HG03280 (cell line): ENCODE results near the gene UFM1.
"Not testable (repeated sequence)": the region's sequence is repeated elsewhere in the genome, so short reads cannot be mapped to it uniquely, and the experiment has no call there.

Experiments
- ATAC-seq: cut with Tn5 transposase; IDR thresholded peaks from one replicate; pipeline ENCODE4 v1.9.1; 2021; ENCODE audit warnings: mild to moderate bottlenecking, moderate library complexity; ENCODE audit not compliant: unreplicated experiment

The UFM1 gene

DNA sequence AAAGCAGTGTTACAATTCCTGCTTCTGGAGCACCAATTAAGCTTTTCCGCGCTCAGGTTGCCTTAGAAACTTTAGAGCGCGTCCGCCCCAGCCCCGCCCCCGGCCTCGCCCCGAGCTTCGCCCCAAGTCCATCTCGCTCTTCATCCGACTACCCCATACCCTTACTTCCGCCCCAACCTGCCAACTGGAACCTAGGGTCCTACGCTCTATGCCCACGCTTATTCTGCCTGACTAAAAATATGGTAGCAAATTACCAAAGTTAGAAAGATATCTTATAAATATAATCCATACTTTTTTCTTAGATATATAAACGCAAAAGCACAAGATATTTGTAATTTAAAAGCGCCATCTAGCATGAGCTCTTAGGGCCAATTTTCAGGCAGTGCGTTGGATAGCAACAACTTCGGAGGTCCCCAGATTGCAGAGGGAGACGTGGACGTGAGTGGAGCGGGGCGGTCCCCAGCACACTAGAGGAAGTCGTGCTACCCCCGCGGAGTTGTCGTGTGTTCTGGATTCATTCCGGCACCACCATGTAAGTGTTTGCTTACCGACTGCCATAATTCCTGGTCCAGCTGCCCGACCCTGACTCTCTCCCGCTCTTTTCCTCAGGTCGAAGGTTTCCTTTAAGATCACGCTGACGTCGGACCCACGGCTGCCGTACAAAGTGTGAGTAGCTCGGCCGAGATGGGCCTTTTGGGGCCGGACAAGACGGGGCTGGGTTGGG is at the start of gene UFM1:
Gene UFM1 (plus strand): TSS at position 462 of the 724 bp plus-strand sequence. CDS start 69 bp downstream, at position 531.
- peak; percentile 93 for ATAC-seq

GRCh38 chr13:38301236-38301635 is 48.4 kb upstream of the UFM1 start:
- ATAC-seq: no peak

GRCh38 chr13:38303816-38304320 is 45.8 kb upstream of the UFM1 start:
- ATAC-seq: no peak

GRCh38 chr13:38308736-38309135 is 40.9 kb upstream of the UFM1 start:
- no peak for ATAC-seq

DNA sequence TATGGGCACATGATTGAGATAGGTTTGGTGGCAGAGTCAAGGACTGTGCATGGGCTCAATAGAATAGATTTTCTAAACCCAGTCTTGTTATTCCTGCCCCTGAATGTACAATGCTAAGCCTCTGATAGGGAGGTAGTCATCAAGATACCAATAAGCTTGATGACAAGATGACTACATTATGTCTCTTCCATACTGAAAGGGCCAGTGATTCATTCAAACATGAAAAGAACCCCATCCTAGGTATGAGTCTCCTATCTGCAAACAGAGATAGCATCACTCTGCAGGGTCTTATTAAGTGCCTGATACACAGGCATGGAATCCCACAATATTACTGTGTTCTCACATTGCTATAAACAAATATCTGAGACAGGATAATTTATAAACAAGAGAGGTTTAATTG is 40.3 kb upstream of the UFM1 start:
- no peak for ATAC-seq

DNA sequence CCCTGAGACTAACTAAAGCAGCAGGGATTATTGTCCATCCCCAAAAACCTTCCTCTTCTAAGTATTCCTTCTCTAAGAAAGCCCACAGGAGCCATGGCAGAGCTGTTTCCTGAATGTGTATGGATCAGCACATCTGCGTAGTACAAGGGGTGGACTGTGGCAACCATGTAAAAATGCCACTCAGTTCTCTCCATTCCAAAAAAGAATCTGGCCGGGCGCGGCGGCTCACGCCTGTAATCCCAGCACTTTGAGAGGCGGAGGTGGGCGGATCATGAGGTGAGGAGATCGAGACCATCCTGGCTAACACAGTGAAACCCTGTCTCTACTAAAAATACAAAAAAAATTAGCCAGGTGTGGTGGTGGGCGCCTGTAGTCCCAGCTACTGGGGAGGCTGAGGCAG is 38.5 kb upstream of the UFM1 start:
- not testable (repeated sequence) for ATAC-seq

DNA sequence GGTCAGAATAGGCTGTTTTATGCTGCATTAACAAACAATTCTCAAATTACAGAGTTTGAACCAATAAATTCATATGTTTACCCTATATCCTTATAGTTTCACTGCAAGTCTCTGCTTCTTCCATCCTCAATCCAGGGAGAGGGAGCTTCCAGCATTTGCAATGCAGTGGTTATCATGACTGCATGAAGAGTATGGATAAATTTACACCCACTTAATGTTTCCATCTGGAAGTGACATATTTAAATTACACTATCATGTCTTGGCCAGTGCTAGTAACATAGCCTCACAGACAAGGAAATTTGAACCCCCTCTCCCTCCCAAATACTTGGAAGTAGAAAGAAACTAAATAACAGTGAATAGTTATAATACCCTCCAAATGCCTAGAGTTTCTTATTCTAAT is 33.5 kb upstream of the UFM1 start:
- ATAC-seq: no peak

- no peak for ATAC-seq
Measured at GRCh38 chr13:38321654-38322053, 28.0 kb upstream of the UFM1 start.

DNA sequence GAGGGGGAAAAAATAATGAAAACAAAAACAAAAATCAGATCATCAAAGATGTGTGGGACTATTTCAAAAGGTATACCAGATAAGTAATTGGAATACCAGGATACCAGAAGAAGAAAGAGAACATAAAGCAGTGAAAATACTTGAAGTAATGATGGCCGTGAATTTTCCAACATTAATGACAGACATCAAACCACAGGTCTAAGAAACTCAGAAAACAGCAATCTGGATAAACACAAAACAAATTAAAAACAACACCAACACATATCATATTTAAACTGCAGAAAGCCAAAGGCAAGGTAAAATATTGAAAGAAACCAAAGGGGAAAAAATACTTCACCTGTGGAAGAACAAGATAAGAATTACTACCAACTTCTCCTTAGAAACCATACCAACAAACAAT is 24.2 kb upstream of the UFM1 start:
- ATAC-seq: no peak

- peak; percentile 76 for ATAC-seq
Measured at GRCh38 chr13:38328699-38329098, 21.0 kb upstream of the UFM1 start.

DNA sequence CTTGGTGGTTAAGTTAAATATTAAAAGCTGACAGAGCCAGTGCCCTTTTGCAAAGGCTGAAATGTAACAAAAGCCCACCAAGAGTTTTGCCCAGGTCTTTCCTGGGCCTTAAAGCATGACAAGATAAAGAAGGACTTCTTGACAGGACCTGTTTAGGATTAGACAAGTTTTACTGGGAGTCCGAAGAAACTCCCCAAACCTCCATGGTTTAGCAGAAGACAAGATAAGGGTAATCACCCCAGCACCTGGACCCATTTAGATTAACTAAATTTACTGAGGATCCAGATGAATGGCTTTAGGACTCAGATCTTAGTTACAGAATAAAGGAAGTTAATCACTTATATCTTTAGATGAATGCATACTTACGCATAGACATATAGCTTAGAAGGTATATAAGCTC is 14.8 kb upstream of the UFM1 start:
- ATAC-seq: no peak

- no peak for ATAC-seq
Measured at GRCh38 chr13:38338089-38338488, 11.6 kb upstream of the UFM1 start.

GRCh38 chr13:38340624-38341023 is 9.0 kb upstream of the UFM1 start:
- no peak for ATAC-seq

DNA sequence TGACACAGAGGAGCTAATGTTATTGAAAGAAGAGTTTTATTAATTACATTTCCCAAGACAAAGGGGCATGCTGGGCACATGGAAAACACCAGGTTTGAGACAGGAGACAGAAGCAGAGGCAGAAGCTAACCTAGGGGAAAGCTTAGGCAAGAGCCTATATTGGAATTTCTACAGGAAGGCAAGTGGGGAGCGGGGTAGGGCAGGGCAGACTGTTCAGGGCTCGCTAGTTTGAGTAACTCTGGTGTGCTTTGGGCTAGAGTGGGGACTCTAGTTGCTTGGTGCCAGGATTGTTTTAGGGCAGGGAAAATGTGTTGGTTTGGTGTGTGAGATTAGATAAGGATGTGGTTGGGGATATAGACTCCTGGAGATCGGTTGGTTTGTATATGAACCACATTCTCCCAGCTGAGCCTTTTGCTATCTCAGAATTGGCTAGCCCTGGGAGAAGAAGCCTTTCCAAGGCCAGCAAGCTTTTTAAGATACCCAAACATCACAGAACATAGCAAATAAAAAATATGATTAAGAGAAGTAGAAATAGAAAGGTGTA is 8.4 kb upstream of the UFM1 start:
- no peak for ATAC-seq

DNA sequence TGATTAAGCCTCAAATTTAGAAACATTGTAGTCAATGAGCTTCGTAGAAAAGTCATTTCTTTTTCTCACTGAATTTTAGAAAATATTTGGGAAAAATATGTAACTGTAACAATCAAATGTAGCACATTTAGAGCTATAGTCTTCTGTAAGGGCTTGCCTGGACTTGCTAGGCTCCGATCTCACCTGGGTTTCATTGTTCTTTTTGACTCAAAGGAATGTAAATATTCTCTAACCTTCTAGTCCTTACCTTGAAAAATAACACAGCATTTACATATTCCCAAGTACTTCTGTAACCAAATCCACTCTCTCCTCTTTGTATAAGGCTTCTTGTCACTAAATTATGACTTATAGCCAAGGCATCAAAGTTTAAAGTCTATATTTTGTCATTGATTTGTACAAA is 2.9 kb upstream of the UFM1 start:
- no peak for ATAC-seq

DNA sequence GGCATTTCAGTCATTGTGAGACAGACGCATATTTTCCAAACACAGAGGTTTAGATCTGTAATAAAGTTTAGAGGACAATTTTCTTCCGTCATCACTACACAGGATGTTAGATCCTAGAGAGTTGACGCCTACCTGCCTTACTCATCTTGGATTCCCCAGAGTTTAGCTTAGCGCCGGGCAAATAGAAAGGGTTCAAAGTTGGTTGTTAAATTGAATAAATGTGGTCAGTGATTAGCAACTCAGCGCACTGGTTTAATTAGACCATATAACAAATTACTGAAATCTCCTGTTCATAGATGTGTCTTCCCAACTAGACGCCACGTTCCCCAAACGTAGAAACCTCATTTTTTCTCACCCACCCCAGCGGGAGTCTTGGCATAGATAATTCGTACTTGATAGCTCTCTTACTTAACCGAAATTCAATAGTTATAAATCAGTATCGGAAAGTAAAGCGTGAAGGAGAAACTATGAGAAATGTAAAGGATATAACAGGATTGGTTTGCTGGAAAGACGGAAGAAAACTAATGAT is 726 bp upstream of the UFM1 start:
- ATAC-seq: peak; percentile 5

- ATAC-seq: peak; percentile 36
Measured at GRCh38 chr13:38350114-38350617, 515 bp downstream of the UFM1 start.

GRCh38 chr13:38355595-38356119 is 6.0 kb downstream of the UFM1 start:
- no peak for ATAC-seq

- no peak for ATAC-seq
Measured at GRCh38 chr13:38358684-38359083, 9.0 kb downstream of the UFM1 start.

DNA sequence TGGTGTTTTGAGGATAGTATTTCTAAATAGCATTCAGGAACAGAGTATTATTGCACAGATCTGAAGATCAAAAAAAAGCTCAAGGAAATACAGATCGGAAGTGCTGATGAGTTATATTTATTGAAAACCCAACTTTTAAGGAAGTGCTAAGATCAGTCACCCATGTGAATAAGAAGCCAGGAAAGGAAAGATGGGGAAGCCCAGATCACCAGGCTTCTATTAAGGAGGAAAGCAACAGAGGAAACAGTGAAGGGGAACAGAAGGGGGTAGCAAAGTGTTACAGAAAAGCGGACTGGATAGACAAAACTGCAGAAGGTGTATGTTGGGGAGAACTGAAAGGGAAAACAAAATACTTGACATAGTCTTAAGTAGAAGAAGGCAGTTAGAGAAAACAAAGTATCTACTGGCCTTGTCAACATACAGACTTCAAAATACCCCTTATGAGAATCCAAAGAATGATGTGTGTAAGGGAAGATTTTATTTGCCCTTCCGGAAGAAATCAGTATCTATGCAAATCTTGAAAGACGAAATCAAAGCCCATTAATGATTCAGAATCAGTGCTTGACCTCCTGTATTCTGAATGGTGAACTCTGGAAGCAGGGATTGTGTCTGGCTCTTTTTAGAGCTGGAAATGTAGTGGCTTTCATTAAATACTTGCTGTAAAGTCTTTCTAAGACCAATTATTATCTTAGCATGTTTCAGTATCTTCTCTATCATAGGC is 12.1 kb downstream of the UFM1 start:
- no peak for ATAC-seq

DNA sequence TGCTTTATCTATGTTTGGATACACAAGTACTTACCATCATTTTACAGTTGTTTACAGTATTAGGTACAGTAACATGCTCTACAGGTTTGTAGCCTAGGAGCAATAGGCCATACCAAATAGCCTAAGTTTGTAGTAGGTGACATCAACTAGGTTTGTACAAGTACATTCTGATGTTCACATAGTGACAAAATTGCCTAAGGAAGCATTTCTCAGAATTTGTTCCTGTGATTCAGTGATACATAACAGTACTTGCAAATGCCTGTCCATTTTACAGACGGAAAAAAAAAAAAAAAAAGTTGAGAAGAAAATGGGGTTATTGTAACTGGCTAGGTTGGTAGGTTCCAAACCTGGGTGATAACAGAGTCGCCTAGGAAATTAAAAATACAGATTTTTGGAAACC is 13.6 kb downstream of the UFM1 start:
- no peak for ATAC-seq
